ENCODE results near the gene CASP3. TPM values are rescaled to one million over a fixed set of nuclear protein-coding genes. Genes with fewer than 3 reads are reported as not detected.

CASP3 gene
- total and polyA plus RNA-seq, 2 donors (not counting 1 experiment from before 2014, with no cell fraction given) = 7.9 to 15.8 TPM

GRCh38 chr4:184671101-184671500 is 21.9 kb upstream of the CASP3 start:
- H3K79me2 ChIP-seq (ENCODE audit: control insufficient read depth, insufficient read depth, low read length) = no peaks in the 10 kb centered on the region
- no peaks in the 10 kb centered on the region for H3K27me3 Mint-ChIP-seq
- ATAC-seq (ENCODE audit: low read depth) = no peak
- no peaks in the 10 kb centered on the region for H3K9me3 Mint-ChIP-seq (ENCODE audit: insufficient read depth)
- no peaks in the 10 kb centered on the region for H3K27me3 ChIP-seq (replicated peaks in 1 of 4; ENCODE audit: control extremely low read depth in 1 of 4, control insufficient read depth in 3 of 4, insufficient read depth in 4 of 4, low read length in 3 of 4)
- H3K4me2 ChIP-seq (replicated peaks; ENCODE audit: low read depth, low read length, poor library complexity, severe bottlenecking) = no peak overlapping the region
- peaks cover 0 to 29% of the 10 kb centered on the region in 2 experiments for H3K36me3 ChIP-seq (replicated peaks in 1 of 2; ENCODE audit: control extremely low read depth in 1 of 2, control insufficient read depth in 1 of 2, extremely low read depth in 1 of 2, insufficient read depth in 2 of 2, low read length in 1 of 2)
- no peak for DNase-seq
- H3K27ac ChIP-seq (ENCODE audit: low read length in 2 of 2) = no peak overlapping the region
- no peak overlapping the region for H3K9ac ChIP-seq (ENCODE audit: low read length)
- H3K4me3 Mint-ChIP-seq = no peak overlapping the region
- no peak overlapping the region for H3K27ac Mint-ChIP-seq
- ChIA-PET CTCF (interaction anchor here (1.0 kb wide), 1 partner anchor 407 kb away, joined by 3 read pairs; no protein-coding TSS in a partner anchor), POLR2A (no interaction called here)
- intact Hi-C loops (cut with micrococcal nuclease) = no loop called here
- peaks cover 13% of the 10 kb centered on the region for H3K4me1 Mint-ChIP-seq
- peaks cover 4 to 7% of the 10 kb centered on the region in 2 donors for H3K4me1 ChIP-seq (ENCODE audit: control insufficient read depth in 2 of 2, insufficient read depth in 2 of 2, low read length in 2 of 2)
- H3K9me3 ChIP-seq (ENCODE audit: control extremely low read depth in 1 of 3, control insufficient read depth in 2 of 3, insufficient read depth in 1 of 3, low read length in 2 of 3) = no peaks in the 10 kb centered on the region
- TF ChIP-seq EZH2 (IDR thresholded peaks at IDR 0.05; ENCODE audit: borderline replicate concordance, insufficient read depth, low read depth, low read length, poor library complexity, severe bottlenecking) (no peak), CTCF (IDR thresholded peaks at IDR 0.05) (no peak)
- no peaks in the 10 kb centered on the region for H4K20me1 ChIP-seq (ENCODE audit: control insufficient read depth, insufficient read depth, low read length, poor library complexity, severe bottlenecking)
- H2AFZ ChIP-seq (ENCODE audit: insufficient read depth, low read depth, low read length, poor library complexity, severe bottlenecking) = no peak overlapping the region
- no peak overlapping the region for H3K4me3 ChIP-seq (ENCODE audit: control extremely low read depth in 1 of 5, extremely low read depth in 1 of 5, insufficient read depth in 1 of 5, low read depth in 2 of 5, low read length in 4 of 5)
- WGBS (ENCODE audit: insufficient coverage) = 94% methylated on average over 5 of the region's 9 CpGs

DNA sequence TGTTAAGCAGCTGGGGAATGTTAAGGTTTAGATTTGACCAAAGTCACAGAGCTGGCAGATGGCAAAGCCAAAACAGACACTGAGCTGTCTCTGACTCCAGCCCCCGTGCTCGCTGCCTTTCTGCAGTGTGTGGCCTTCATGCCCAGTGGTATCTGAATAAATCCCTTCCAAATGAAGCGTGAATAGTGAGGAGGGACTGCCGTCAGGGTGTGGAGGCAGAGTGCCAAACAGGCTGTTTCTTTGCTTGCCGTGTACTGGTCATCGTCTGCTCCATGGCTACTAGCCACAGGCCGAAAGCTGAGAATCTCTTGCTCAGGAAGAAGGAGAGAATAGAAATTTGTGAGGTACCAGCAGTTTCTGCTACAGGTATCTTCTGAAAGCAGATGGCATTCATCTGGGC is 20.0 kb upstream of the CASP3 start:
- Mint-ChIP-seq H3K9me3 (ENCODE audit: insufficient read depth) (no peaks in the 10 kb centered on the region), H3K4me3 (no peak overlapping the region), H3K27ac (no peak overlapping the region), H3K4me1 (peaks cover 13% of the 10 kb centered on the region), H3K27me3 (no peaks in the 10 kb centered on the region)
- H3K4me1 ChIP-seq (ENCODE audit: control insufficient read depth in 2 of 2, insufficient read depth in 2 of 2, low read length in 2 of 2) = peaks cover 4 to 7% of the 10 kb centered on the region in 2 donors
- no peak overlapping the region for H3K27ac ChIP-seq (ENCODE audit: low read length in 2 of 2)
- H4K20me1 ChIP-seq (ENCODE audit: control insufficient read depth, insufficient read depth, low read length, poor library complexity, severe bottlenecking) = no peaks in the 10 kb centered on the region
- TF ChIP-seq CTCF (IDR thresholded peaks at IDR 0.05) (no peak), EZH2 (IDR thresholded peaks at IDR 0.05; ENCODE audit: borderline replicate concordance, insufficient read depth, low read depth, low read length, poor library complexity, severe bottlenecking) (no peak)
- no peaks in the 10 kb centered on the region for H3K27me3 ChIP-seq (replicated peaks in 1 of 4; ENCODE audit: control extremely low read depth in 1 of 4, control insufficient read depth in 3 of 4, insufficient read depth in 4 of 4, low read length in 3 of 4)
- no peak overlapping the region for H3K4me3 ChIP-seq (ENCODE audit: control extremely low read depth in 1 of 5, extremely low read depth in 1 of 5, insufficient read depth in 1 of 5, low read depth in 2 of 5, low read length in 4 of 5)
- H3K4me2 ChIP-seq (replicated peaks; ENCODE audit: low read depth, low read length, poor library complexity, severe bottlenecking) = no peak overlapping the region
- WGBS (ENCODE audit: insufficient coverage) = 95% methylated on average over 7 of the region's 7 CpGs
- DNase-seq (no peak), ATAC-seq (ENCODE audit: low read depth) (no peak)
- POLR2A ChIA-PET = no interaction called here
- no peaks in the 10 kb centered on the region for H3K9me3 ChIP-seq (ENCODE audit: control extremely low read depth in 1 of 3, control insufficient read depth in 2 of 3, insufficient read depth in 1 of 3, low read length in 2 of 3)
- intact Hi-C loops (cut with micrococcal nuclease) = no loop called here
- H2AFZ ChIP-seq (ENCODE audit: insufficient read depth, low read depth, low read length, poor library complexity, severe bottlenecking) = no peak overlapping the region
- H3K36me3 ChIP-seq (replicated peaks in 1 of 2; ENCODE audit: control extremely low read depth in 1 of 2, control insufficient read depth in 1 of 2, extremely low read depth in 1 of 2, insufficient read depth in 2 of 2, low read length in 1 of 2) = peaks cover 0 to 28% of the 10 kb centered on the region in 2 experiments
- CTCF ChIA-PET = no interaction called here
- no peak overlapping the region for H3K9ac ChIP-seq (ENCODE audit: low read length)
- no peaks in the 10 kb centered on the region for H3K79me2 ChIP-seq (ENCODE audit: control insufficient read depth, insufficient read depth, low read length)

All from B cell (primary cell).